ENCODE results near the gene CAPG. TPM values are rescaled to one million over a fixed set of nuclear protein-coding genes. Genes with fewer than 3 reads are reported as not detected.

Gene CAPG
- total RNA-seq, 1 donor from 2014 or later, result 208 TPM

GRCh38 chr2:85447222-85447585 lies 37.0 kb upstream of the CAPG start:
- intact Hi-C loops (cut with micrococcal nuclease), result no loop called here
- POLR2A ChIA-PET, result interaction anchor here (0.8 to 2.0 kb wide), 2 partner anchors 8 to 92 kb away, joined by 3 to 5 read pairs; partner anchors contain the start of gene MAT2A
- Mint-ChIP-seq H3K4me3 (no peak overlapping the region), H3K36me3 (ENCODE audit: low read depth) (no peaks in the 10 kb centered on the region), H3K27ac (no peak overlapping the region), H3K4me1 (no peaks in the 10 kb centered on the region), H3K9me3 (no peaks in the 10 kb centered on the region), H3K27me3 (no peaks in the 10 kb centered on the region)
- no peak for ATAC-seq (ENCODE audit: low read depth)
- no peak for DNase-seq
- CTCF ChIA-PET, result interaction anchor here (1.6 kb wide), 1 partner anchor 8 kb away, joined by 3 read pairs; no protein-coding TSS in a partner anchor
- TF ChIP-seq CTCF (IDR thresholded peaks at IDR 0.05), result no peak

GRCh38 chr2:85446296-85447221 lies 36.4 kb upstream of the CAPG start:
- H3K4me3 Mint-ChIP-seq, result no peak overlapping the region

GRCh38 chr2:85445316-85446295 lies 35.4 kb upstream of the CAPG start:
- no peaks in the 10 kb centered on the region for H3K36me3 Mint-ChIP-seq (ENCODE audit: low read depth)

More at GRCh38 chr2:85446296-85447221, 36.4 kb upstream of the CAPG start:
- ChIA-PET CTCF (interaction anchor here (1.6 kb wide), 1 partner anchor 9 kb away, joined by 3 read pairs; no protein-coding TSS in a partner anchor), POLR2A (interaction anchor here (0.8 to 2.0 kb wide), 2 partner anchors 7 to 92 kb away, joined by 3 to 5 read pairs; partner anchors contain the start of gene MAT2A)
- H3K36me3 Mint-ChIP-seq (ENCODE audit: low read depth), result no peaks in the 10 kb centered on the region
- no peak overlapping the region for H3K27ac Mint-ChIP-seq
- ATAC-seq (ENCODE audit: low read depth) (no peak), DNase-seq (no peak)
- no peaks in the 10 kb centered on the region for H3K4me1 Mint-ChIP-seq
- TF ChIP-seq CTCF (IDR thresholded peaks at IDR 0.05), result no peak
- H3K27me3 Mint-ChIP-seq, result no peaks in the 10 kb centered on the region
- intact Hi-C loops (cut with micrococcal nuclease), result no loop called here
- H3K9me3 Mint-ChIP-seq, result no peaks in the 10 kb centered on the region

GRCh38 chr2:85444629-85445172 lies 34.5 kb upstream of the CAPG start:
- no peaks in the 10 kb centered on the region for H3K36me3 Mint-ChIP-seq (ENCODE audit: low read depth)
- no peak overlapping the region for H3K27ac Mint-ChIP-seq
- no peaks in the 10 kb centered on the region for H3K9me3 Mint-ChIP-seq
- CTCF ChIA-PET, result no interaction called here
- ATAC-seq (ENCODE audit: low read depth), result no peak
- no peaks in the 10 kb centered on the region for H3K27me3 Mint-ChIP-seq
- H3K4me1 Mint-ChIP-seq, result peaks cover 2% of the 10 kb centered on the region
- H3K4me3 Mint-ChIP-seq, result no peak overlapping the region
- TF ChIP-seq CTCF (IDR thresholded peaks at IDR 0.05), result no peak
- POLR2A ChIA-PET, result no interaction called here
- DNase-seq, result no peak
- intact Hi-C loops (cut with micrococcal nuclease), result no loop called here

More at GRCh38 chr2:85445316-85446295, 35.4 kb upstream of the CAPG start:
- ATAC-seq (ENCODE audit: low read depth) (no peak), DNase-seq (no peak)
- H3K4me1 Mint-ChIP-seq, result peaks cover 2% of the 10 kb centered on the region
- H3K9me3 Mint-ChIP-seq, result no peaks in the 10 kb centered on the region
- ChIA-PET CTCF (interaction anchor here (1.6 kb wide), 1 partner anchor 10 kb away, joined by 3 read pairs; no protein-coding TSS in a partner anchor), POLR2A (no interaction called here)
- no peak overlapping the region for H3K27ac Mint-ChIP-seq
- intact Hi-C loops (cut with micrococcal nuclease), result no loop called here
- H3K27me3 Mint-ChIP-seq, result no peaks in the 10 kb centered on the region
- TF ChIP-seq CTCF (IDR thresholded peaks at IDR 0.05), result no peak
- H3K4me3 Mint-ChIP-seq, result no peak overlapping the region

All from activated B cell treated with CpG ODN at 0.5 μM for 24 hours (primary cell).